OCI-LY1 (cell line): ENCODE results near the gene NFYC.
A peak's percentile ranks its signal among the peaks of the same experiment; 100 is the strongest.

Experiments
- H2AFZ ChIP-seq: fragments of 200-600 bp; sonication (generic), shearing (Covaris generic); 2 replicates; pipeline ENCODE4 v1.6.0; 2014; ENCODE audit warnings: antibody characterized with exemption, mild to moderate bottlenecking, low read length
- H3F3A ChIP-seq: fragments of 200-600 bp; sonication (generic), shearing (Covaris generic); 2 replicates; pipeline ENCODE4 v1.6.0; 2014; ENCODE audit warnings: mild to moderate bottlenecking, antibody characterized with exemption, low read length, moderate library complexity; ENCODE audit not compliant: insufficient read depth
- H3K27ac ChIP-seq: fragments of 200-600 bp; sonication (generic); 2 replicates; pipeline ENCODE4 v1.5.1; 2014; ENCODE audit warnings: low read length, mixed run types, mild to moderate bottlenecking, low read depth; ENCODE audit not compliant: poor library complexity, severe bottlenecking
- H3K27me3 ChIP-seq: fragments of 200-600 bp; sonication (generic); 2 replicates; pipeline ENCODE4 v1.6.0; 2014; ENCODE audit warnings: antibody characterized with exemption, mild to moderate bottlenecking, low read length, moderate library complexity; ENCODE audit not compliant: insufficient read depth
- H3K36me3 ChIP-seq: fragments of 200-600 bp; sonication (generic); 2 replicates; pipeline ENCODE4 v1.6.1; 2014; ENCODE audit warnings: mild to moderate bottlenecking, antibody characterized with exemption, low read length, moderate library complexity, mixed read lengths; ENCODE audit not compliant: insufficient read depth
- H3K4me1 ChIP-seq: fragments of 200-600 bp; sonication (generic); 2 replicates; pipeline ENCODE4 v1.5.1; 2014; ENCODE audit warnings: mild to moderate bottlenecking, low read length, moderate library complexity; ENCODE audit not compliant: insufficient read depth, severe bottlenecking
- H3K4me2 ChIP-seq: fragments of 200-600 bp; sonication (generic), shearing (Covaris generic); 2 replicates; pipeline ENCODE4 v1.6.1; 2014; ENCODE audit warnings: low read length
- H3K4me3 ChIP-seq: fragments of 200-600 bp; sonication (generic); 2 replicates; pipeline ENCODE4 v1.5.1; 2014; ENCODE audit warnings: low read length, low read depth, mild to moderate bottlenecking, mixed read lengths; ENCODE audit not compliant: poor library complexity, severe bottlenecking
- H3K79me2 ChIP-seq: fragments of 200-600 bp; shearing (Covaris generic); 2 replicates; pipeline ENCODE4 v1.6.1; 2016; ENCODE audit warnings: mixed run types, low read length, mixed read lengths; ENCODE audit not compliant: insufficient read depth
- H3K9ac ChIP-seq: fragments of 200-600 bp; sonication (generic), shearing (Covaris generic); 2 replicates; pipeline ENCODE4 v1.6.1; 2014; ENCODE audit warnings: mild to moderate bottlenecking, low read length, mixed read lengths
- H3K9me2 ChIP-seq: fragments of 200-600 bp; sonication (generic), shearing (Covaris generic); 2 replicates; pipeline ENCODE4 v1.6.1; 2014; ENCODE audit warnings: low read depth, mild to moderate bottlenecking, low read length, mixed read lengths
- H3K9me3 ChIP-seq: fragments of 200-600 bp; shearing (Covaris generic); 2 replicates; pipeline ENCODE4 v1.6.1; 2014; ENCODE audit warnings: low read length, mixed read lengths
- H4K20me1 ChIP-seq: fragments of 200-600 bp; sonication (generic), shearing (Covaris generic); 2 replicates; pipeline ENCODE4 v1.6.0; 2016; ENCODE audit warnings: mild to moderate bottlenecking, low read length; ENCODE audit not compliant: insufficient read depth
- EZH2 ChIP-seq: fragments of 200-600 bp; sonication (generic), shearing (Covaris generic); IDR thresholded peaks from 2 replicates; pipeline ENCODE4 v1.8.0; 2017; ENCODE audit warnings: borderline replicate concordance, mixed run types, mild to moderate bottlenecking, antibody characterized with exemption, low read length, moderate library complexity, mixed read lengths
- TF ChIP-seq, protein P1 (sequence below): fragments of 200-600 bp; sonication (generic), shearing (Covaris generic); IDR thresholded peaks from 2 replicates; pipeline ENCODE4 v1.5.1; 2017; ENCODE audit warnings: mild to moderate bottlenecking, antibody characterized with exemption, low read length, moderate library complexity, mixed read lengths

NFYC gene

DNA sequence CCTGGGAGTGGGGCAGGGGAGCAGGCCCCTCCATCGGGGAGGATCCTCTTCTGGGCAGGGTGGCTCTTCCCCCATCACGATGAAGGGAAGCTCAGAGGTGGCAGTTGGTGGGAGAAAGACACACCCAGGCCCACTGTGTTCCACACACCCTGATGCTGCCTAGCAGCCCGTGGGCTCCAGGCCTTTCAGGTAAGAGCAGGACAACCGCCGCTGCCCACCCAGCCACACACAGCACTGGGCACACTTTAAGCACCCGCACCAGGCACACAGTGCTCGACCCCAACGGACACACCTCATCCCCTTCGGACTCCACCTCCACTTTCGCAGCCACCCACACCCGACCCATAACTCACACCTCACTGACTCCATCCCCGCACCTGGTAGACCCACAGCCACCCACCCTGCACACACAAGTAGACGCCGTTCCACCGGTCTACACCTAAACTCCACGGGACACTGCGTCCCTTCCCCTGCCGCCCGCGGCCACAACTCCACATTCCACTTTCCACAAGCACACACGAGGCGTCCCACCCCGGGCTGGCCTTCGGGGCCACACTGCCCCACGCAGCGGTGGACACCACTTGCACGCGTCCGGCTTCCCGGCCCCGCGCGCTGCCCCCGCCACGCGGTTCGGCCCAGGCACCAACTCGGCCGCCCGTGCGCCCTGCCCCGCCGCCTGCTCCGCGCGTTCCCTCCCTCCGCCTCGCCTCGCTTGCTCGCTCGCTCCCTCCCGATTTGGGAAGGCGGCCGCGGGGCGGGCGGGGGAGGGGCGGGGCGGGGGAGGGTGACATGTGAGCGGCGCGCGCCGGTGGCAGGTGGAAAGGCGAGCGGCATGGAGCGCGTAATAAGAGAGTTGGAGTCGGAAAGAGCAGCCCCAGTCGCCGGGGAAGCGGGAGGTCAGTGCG lies 91.7 kb downstream of the NFYC start, which contains the start of gene KCNQ4:
TSS of gene KCNQ4 (plus strand) at position 787 of the 905 bp plus-strand sequence. CDS start 307 bp downstream, outside the sequence.
- Histone ChIP-seq H3K4me1 (no peaks in the 10 kb centered on the region), H3K27me3 (peaks cover 3% of the 10 kb centered on the region; the same call in 1 of the 2 replicates), H3K4me3 (no peak within 1 kb of the TSS), H4K20me1 (no peaks in the 10 kb centered on the region), H3K9me3 (no peaks in the 10 kb centered on the region), H3F3A (no peaks in the 10 kb centered on the region), H3K79me2 (no peaks in the 10 kb centered on the region), H3K9ac (no peak within 1 kb of the TSS), H2AFZ (no peak within 1 kb of the TSS), H3K9me2 (no peaks in the 10 kb centered on the region), H3K36me3 (no peaks in the 10 kb centered on the region), H3K27ac (no peak within 1 kb of the TSS), H3K4me2 (peak within 1 kb of the TSS; percentile 24; the same call in 1 of the 2 replicates)
- no peak for TF ChIP-seq EZH2
- TF ChIP-seq, protein P1, sequence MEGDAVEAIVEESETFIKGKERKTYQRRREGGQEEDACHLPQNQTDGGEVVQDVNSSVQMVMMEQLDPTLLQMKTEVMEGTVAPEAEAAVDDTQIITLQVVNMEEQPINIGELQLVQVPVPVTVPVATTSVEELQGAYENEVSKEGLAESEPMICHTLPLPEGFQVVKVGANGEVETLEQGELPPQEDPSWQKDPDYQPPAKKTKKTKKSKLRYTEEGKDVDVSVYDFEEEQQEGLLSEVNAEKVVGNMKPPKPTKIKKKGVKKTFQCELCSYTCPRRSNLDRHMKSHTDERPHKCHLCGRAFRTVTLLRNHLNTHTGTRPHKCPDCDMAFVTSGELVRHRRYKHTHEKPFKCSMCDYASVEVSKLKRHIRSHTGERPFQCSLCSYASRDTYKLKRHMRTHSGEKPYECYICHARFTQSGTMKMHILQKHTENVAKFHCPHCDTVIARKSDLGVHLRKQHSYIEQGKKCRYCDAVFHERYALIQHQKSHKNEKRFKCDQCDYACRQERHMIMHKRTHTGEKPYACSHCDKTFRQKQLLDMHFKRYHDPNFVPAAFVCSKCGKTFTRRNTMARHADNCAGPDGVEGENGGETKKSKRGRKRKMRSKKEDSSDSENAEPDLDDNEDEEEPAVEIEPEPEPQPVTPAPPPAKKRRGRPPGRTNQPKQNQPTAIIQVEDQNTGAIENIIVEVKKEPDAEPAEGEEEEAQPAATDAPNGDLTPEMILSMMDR = no peak

- H2AFZ ChIP-seq = no peak overlapping the region
- no peaks in the 10 kb centered on the region for H3K79me2 ChIP-seq
- no peaks in the 10 kb centered on the region for H3K9me2 ChIP-seq
- H3F3A ChIP-seq = no peaks in the 10 kb centered on the region
- TF ChIP-seq, protein P1 = no peak
- TF ChIP-seq EZH2 = no peak
- no peaks in the 10 kb centered on the region for H3K9me3 ChIP-seq
- no peak overlapping the region for H3K9ac ChIP-seq
- H3K27ac ChIP-seq = no peak overlapping the region
- no peaks in the 10 kb centered on the region for H3K4me1 ChIP-seq
- H3K4me2 ChIP-seq = peak overlapping the region; percentile 24; the same call in 1 of the 2 replicates
- H3K27me3 ChIP-seq = peaks cover 3% of the 10 kb centered on the region; the same call in 1 of the 2 replicates
- H4K20me1 ChIP-seq = no peaks in the 10 kb centered on the region
- H3K4me3 ChIP-seq = no peak overlapping the region
- H3K36me3 ChIP-seq = no peaks in the 10 kb centered on the region
Measured at GRCh38 chr1:40784141-40784770, 92.8 kb downstream of the NFYC start.

- Histone ChIP-seq H4K20me1 (no peaks in the 10 kb centered on the region), H3K9me2 (no peaks in the 10 kb centered on the region), H3K9ac (no peak overlapping the region), H3K36me3 (no peaks in the 10 kb centered on the region), H3K4me2 (no peak overlapping the region), H3F3A (no peaks in the 10 kb centered on the region), H2AFZ (no peak overlapping the region), H3K79me2 (no peaks in the 10 kb centered on the region), H3K27ac (no peak overlapping the region), H3K27me3 (peaks cover 3% of the 10 kb centered on the region; the same call in 1 of the 2 replicates), H3K4me3 (no peak overlapping the region), H3K9me3 (no peaks in the 10 kb centered on the region), H3K4me1 (no peaks in the 10 kb centered on the region)
- no peak for TF ChIP-seq EZH2
- TF ChIP-seq, protein P1 = no peak
Measured at GRCh38 chr1:40784771-40785151, 93.3 kb downstream of the NFYC start.
